ENCODE data around the gene ZNF692.
"Not testable (repeated sequence)": the region's sequence is repeated elsewhere in the genome, so short reads cannot be mapped to it uniquely, and the experiment has no call there.

- TF ChIP-seq EZH2 (IDR thresholded peaks at IDR 0.05; ENCODE audit: borderline replicate concordance, low read depth, low read length, severe bottlenecking); CTCF (IDR thresholded peaks at IDR 0.05; ENCODE audit: extremely low read depth in 1 of 2, insufficient read depth in 1 of 2, low read depth in 1 of 2, low read length in 2 of 2); POLR2A (IDR thresholded peaks at IDR 0.05; ENCODE audit: low read depth, low read length); POLR2AphosphoS5 (IDR thresholded peaks at IDR 0.05; ENCODE audit: insufficient read depth, low read depth, low read length); MYC (IDR thresholded peaks at IDR 0.05; ENCODE audit: low read depth, low read length): not testable (repeated sequence)
Observed at GRCh38 chr1:248803501-248803900, 55.4 kb downstream of the ZNF692 start.
